H1 (cell line): Measurements from ENCODE around the gene RNF130. TPM values are rescaled to one million over a fixed set of nuclear protein-coding genes. Genes with fewer than 3 reads are reported as not detected.

Source experiments
- CTCF ChIA-PET: fragments of 300-600 bp; sonication (Branson Sonifier 250); formaldehyde crosslinking; loops from one replicate; lab custom pipeline; 2021; ENCODE audit not compliant: partially characterized antibody; lab: Charles Lee
- POLR2A ChIA-PET: fragments of 300-600 bp; sonication (Branson Sonifier 250); formaldehyde crosslinking; loops from one replicate; lab custom pipeline; 2021; ENCODE audit warnings: inconsistent platforms; ENCODE audit not compliant: partially characterized antibody; lab: Charles Lee
- DNase-seq, 2 experiments: peaks; one replicate each; pipeline versions ENCODE4 v3.0.0 to v3.0.0-alpha.2; 2010 to 2022; ENCODE audit warnings: low spot score in 2 of 2, low read depth in 1 of 2, mixed read lengths in 1 of 2
- FAIRE-seq: peaks from 2 replicates; lab custom pipeline; 2011; peaks lifted over from hg19 to GRCh38; lab: Jason Lieb, UNC
- H2AFZ ChIP-seq: 2 replicates; pipeline ENCODE4 v1.8.1; 2012; ENCODE audit warnings: low read length, inconsistent platforms
- H2AK5ac ChIP-seq: 2 replicates; pipeline ENCODE4 v1.6.1; 2013; ENCODE audit warnings: low read depth, low read length
- H2BK120ac ChIP-seq: replicated peaks from 2 replicates; pipeline ENCODE3; 2013; ENCODE audit warnings: low read depth, low read length, inconsistent platforms
- H2BK12ac ChIP-seq: 2 replicates; pipeline ENCODE4 v1.6.1; 2013; ENCODE audit warnings: low read depth, low read length
- H2BK15ac ChIP-seq: 2 replicates; pipeline ENCODE4 v1.6.1; 2013; ENCODE audit warnings: low read length
- H2BK20ac ChIP-seq: 2 replicates; pipeline ENCODE4 v1.6.1; 2013; ENCODE audit warnings: low read length
- H2BK5ac ChIP-seq: 2 replicates; pipeline ENCODE4 v1.6.1; 2013; ENCODE audit warnings: low read depth, low read length
- H3K14ac ChIP-seq: 2 replicates; pipeline ENCODE4 v1.6.1; 2013; ENCODE audit warnings: inconsistent platforms; ENCODE audit not compliant: insufficient read length
- H3K18ac ChIP-seq: 2 replicates; pipeline ENCODE4 v1.6.1; 2013; ENCODE audit warnings: low read length; ENCODE audit errors: extremely low read depth
- H3K23ac ChIP-seq: 2 replicates; pipeline ENCODE4 v1.6.1; 2013; ENCODE audit warnings: inconsistent platforms; ENCODE audit not compliant: insufficient read length
- H3K23me2 ChIP-seq: 2 replicates; pipeline ENCODE4 v1.6.1; 2013; ENCODE audit warnings: low read depth, low read length
- H3K27ac ChIP-seq: 2 replicates; pipeline ENCODE4 v1.6.1; 2011; ENCODE audit warnings: low read depth, low read length, inconsistent platforms
- H3K27me3 ChIP-seq, 4 experiments: replicated peaks in 1 of 4; 1 replicate in 1 of 4; 2 replicates in 3 of 4; pipeline versions ENCODE4 v1.6.1 to v1.8.1; 2011 to 2013; ENCODE audit warnings: low read length in 3 of 4, mild to moderate bottlenecking in 3 of 4, inconsistent platforms in 2 of 4, mixed read lengths in 2 of 4, moderate library complexity in 1 of 4; ENCODE audit not compliant: control insufficient read depth in 3 of 4, insufficient read depth in 3 of 4; ENCODE audit errors: extremely low read depth in 1 of 4
- H3K36me3 ChIP-seq, 4 experiments: 2 replicates each; pipeline versions ENCODE4 v1.6.1 to v1.8.1; 2011 to 2013; ENCODE audit warnings: mild to moderate bottlenecking in 4 of 4, low read length in 3 of 4, moderate library complexity in 2 of 4, control low read depth in 1 of 4, inconsistent platforms in 1 of 4; ENCODE audit not compliant: insufficient read depth in 4 of 4, control insufficient read depth in 2 of 4
- H3K4ac ChIP-seq: replicated peaks from 2 replicates; pipeline ENCODE3; 2013; ENCODE audit warnings: low read length, low read depth, mixed read lengths, inconsistent platforms; ENCODE audit not compliant: insufficient read length
- H3K4me1 ChIP-seq, 4 experiments: replicated peaks in 1 of 4; 1 replicate in 1 of 4; 2 replicates in 3 of 4; pipeline versions ENCODE4 v1.6.1 to v1.8.1; 2011 to 2013; ENCODE audit warnings: low read length in 3 of 4, inconsistent platforms in 2 of 4, mixed read lengths in 1 of 4; ENCODE audit not compliant: insufficient read depth in 4 of 4, control insufficient read depth in 3 of 4
- H3K4me2 ChIP-seq, 2 experiments: 2 replicates each; pipeline versions ENCODE4 v1.6.1 to v1.8.1; 2011 to 2013; ENCODE audit warnings: low read depth in 2 of 2, low read length in 2 of 2, control low read depth in 1 of 2, inconsistent platforms in 1 of 2, mild to moderate bottlenecking in 1 of 2; ENCODE audit not compliant: insufficient read depth in 1 of 2
- H3K4me3 ChIP-seq, 4 experiments: fragments of 200-600, 300-600 bp in 1 of 4; sonication (generic), shearing (Covaris generic), sonication (Bioruptor Twin) in 1 of 4; 2 replicates each; pipeline versions ENCODE4 v1.5.1 to v1.8.1; 2011 to 2016; ENCODE audit warnings: low read length in 4 of 4, low read depth in 3 of 4, control low read depth in 2 of 4, inconsistent platforms in 2 of 4, mild to moderate bottlenecking in 2 of 4, mixed read lengths in 1 of 4, moderate library complexity in 1 of 4; ENCODE audit not compliant: insufficient read depth in 2 of 4; ENCODE audit errors: extremely low read depth in 1 of 4
- H3K56ac ChIP-seq: replicated peaks from 2 replicates; pipeline ENCODE3; 2013; ENCODE audit warnings: low read depth, mild to moderate bottlenecking, mixed read lengths, low read length, inconsistent platforms; ENCODE audit not compliant: insufficient read length
- H3K79me1 ChIP-seq: 2 replicates; pipeline ENCODE4 v1.6.1; 2013; ENCODE audit warnings: low read depth, low read length, control low read depth
- H3K79me2 ChIP-seq, 2 experiments: 2 replicates each; pipeline versions ENCODE4 v1.6.1 to v1.8.1; 2012 to 2013; ENCODE audit warnings: low read length in 2 of 2, mild to moderate bottlenecking in 2 of 2, inconsistent platforms in 1 of 2; ENCODE audit not compliant: insufficient read depth in 2 of 2, control insufficient read depth in 1 of 2
- H3K9ac ChIP-seq, 4 experiments: replicated peaks in 1 of 4; 1 replicate in 1 of 4; 2 replicates in 3 of 4; pipeline versions ENCODE4 v1.6.1 to v1.8.1; 2011 to 2013; ENCODE audit warnings: low read depth in 3 of 4, low read length in 3 of 4, control low read depth in 2 of 4, mild to moderate bottlenecking in 2 of 4, moderate library complexity in 2 of 4, inconsistent platforms in 1 of 4; ENCODE audit errors: extremely low read depth in 1 of 4
- H3K9me3 ChIP-seq, 2 experiments: 2 replicates each; pipeline versions ENCODE4 v1.6.1 to v1.8.1; 2012 to 2013; ENCODE audit warnings: mild to moderate bottlenecking in 2 of 2, moderate library complexity in 2 of 2, control low read depth in 1 of 2, inconsistent platforms in 1 of 2, low read depth in 1 of 2, low read length in 1 of 2, mixed read lengths in 1 of 2; ENCODE audit not compliant: insufficient read depth in 2 of 2
- H4K20me1 ChIP-seq, 2 experiments: replicated peaks in 1 of 2; 2 replicates each; pipeline versions ENCODE3 to v1.8.1; 2011 to 2013; ENCODE audit warnings: inconsistent platforms in 2 of 2, low read length in 2 of 2, mild to moderate bottlenecking in 1 of 2; ENCODE audit not compliant: insufficient read depth in 2 of 2, control insufficient read depth in 1 of 2
- H4K5ac ChIP-seq: 2 replicates; pipeline ENCODE4 v1.6.1; 2013; ENCODE audit warnings: low read length, low read depth, mixed read lengths, inconsistent platforms; ENCODE audit not compliant: insufficient read length
- H4K8ac ChIP-seq: 2 replicates; pipeline ENCODE4 v1.8.0; 2013; ENCODE audit warnings: mild to moderate bottlenecking, moderate library complexity, low read length, inconsistent platforms; ENCODE audit not compliant: insufficient read depth; ENCODE audit errors: extremely low read depth
- H4K91ac ChIP-seq: replicated peaks from 2 replicates; pipeline ENCODE3; 2013; ENCODE audit warnings: low read length, mixed read lengths, inconsistent platforms; ENCODE audit not compliant: insufficient read length
- ASH2L ChIP-seq: fragments of 200-600, 300-600 bp; sonication (generic); IDR thresholded peaks from one replicate; pipeline ENCODE4 v1.7.1; 2017; ENCODE audit warnings: low read length
- BACH1 ChIP-seq: IDR thresholded peaks from 2 replicates; pipeline ENCODE4 v1.6.1; 2012; ENCODE audit warnings: low read length, improper control_type of control experiment
- BCL11A ChIP-seq, 2 experiments: IDR thresholded peaks; one replicate each; pipeline ENCODE4 v1.6.1; 2011; ENCODE audit warnings: low read depth in 2 of 2, low read length in 2 of 2, mild to moderate bottlenecking in 2 of 2
- CBX5 ChIP-seq: fragments of 300-800, 300-1000 bp; sonication (generic); IDR thresholded peaks from 2 replicates; pipeline ENCODE4 v1.7.1; 2016; ENCODE audit warnings: antibody characterized with exemption, low read length, low read depth
- CTBP2 ChIP-seq: IDR thresholded peaks from 2 replicates; pipeline ENCODE4 v1.7.0; 2011; ENCODE audit warnings: borderline replicate concordance, mild to moderate bottlenecking, moderate library complexity, mixed read lengths, low read length; ENCODE audit not compliant: insufficient read depth, insufficient read length
- EZH2 ChIP-seq: fragments of 200-600 bp; sonication (generic); IDR thresholded peaks from 2 replicates; pipeline ENCODE4 v1.7.1; 2012; ENCODE audit warnings: low read depth, mild to moderate bottlenecking, moderate library complexity, low read length, inconsistent platforms; ENCODE audit not compliant: severe bottlenecking
- MAFK ChIP-seq: IDR thresholded peaks from 2 replicates; pipeline ENCODE4 v1.6.1; 2012; ENCODE audit warnings: low read depth, mild to moderate bottlenecking, improper control_type of control experiment, low read length
- POLR2A ChIP-seq, 2 experiments: IDR thresholded peaks; 1 replicate in 1 of 2; 2 replicates in 1 of 2; pipeline ENCODE4 v1.6.1; 2011; ENCODE audit warnings: low read depth in 2 of 2, low read length in 2 of 2, mild to moderate bottlenecking in 2 of 2; ENCODE audit errors: control extremely low read depth in 1 of 2
- RAD21 ChIP-seq, 2 experiments: IDR thresholded peaks in 1 of 2; conservative IDR thresholded peaks in 1 of 2; 2 replicates each; pipeline ENCODE4 v1.6.1; 2011; ENCODE audit warnings: low read depth in 2 of 2, low read length in 2 of 2, improper control_type of control experiment in 1 of 2, inconsistent platforms in 1 of 2, mild to moderate bottlenecking in 1 of 2, moderate library complexity in 1 of 2
- RFX5 ChIP-seq: IDR thresholded peaks from 2 replicates; pipeline ENCODE4 v1.6.1; 2011; ENCODE audit warnings: low read depth, low read length, improper control_type of control experiment, borderline replicate concordance
- RXRA ChIP-seq: IDR thresholded peaks from 2 replicates; pipeline ENCODE4 v1.6.1; 2011; ENCODE audit warnings: low read depth, mild to moderate bottlenecking, low read length, moderate library complexity; ENCODE audit not compliant: insufficient read depth
- SP2 ChIP-seq: IDR thresholded peaks from 2 replicates; pipeline ENCODE4 v1.6.1; 2012; ENCODE audit warnings: mild to moderate bottlenecking, low read length, inconsistent platforms
- WGBS, 2 experiments: shearing (Covaris generic) in 1 of 2; methylation state at CpG; one replicate each; pipeline versions ENCODE4 v1.1.6 to v1.1.7; 2013 to 2015; ENCODE audit warnings: low lambda C conversion rate in 2 of 2, mixed read lengths in 2 of 2, inconsistent platforms in 1 of 2, low coverage in 1 of 2, missing lambda C conversion rate in 1 of 2; ENCODE audit not compliant: insufficient replicate concordance in 2 of 2, insufficient coverage in 1 of 2, insufficient read length in 1 of 2; ENCODE audit errors: extremely low coverage in 1 of 2, missing lambda C conversion rate in 1 of 2; 5-methylcytosine and 5-hydroxymethylcytosine counted together
- polyA plus RNA-seq, 7 experiments: library from polyadenylated mRNA; depleted of rRNA in 3 of 7; stranded (reverse) in 5 of 7; unstranded in 2 of 7; fragments of >200 nt in 5 of 7; fragments of 200-250 nt in 2 of 7; gene quantifications; 1 replicate in 5 of 7; 2 replicates in 1 of 7; 4 replicates in 1 of 7; pipeline versions ENCODE4 v1.2.1 to v1.2.3, GENCODE V29; 2011 to 2013; ENCODE audit warnings: missing spikeins in 2 of 7, mixed read lengths in 2 of 7
- total RNA-seq: library from RNA; stranded (reverse); fragmentation: NEBNext Ultra II Directional; extraction: Animal tissue kit (Norgen Biotek cat#: 25700); gene quantifications from 2 replicates; pipeline ENCODE4 v1.2.1, GENCODE V29; 2021
- TF ChIP-seq, protein P1 (sequence below): IDR thresholded peaks from 2 replicates; pipeline ENCODE4 v1.6.1; 2011; ENCODE audit warnings: low read length, improper control_type of control experiment
- TF ChIP-seq, protein P2 (sequence below): IDR thresholded peaks from 2 replicates; pipeline ENCODE4 v1.6.1; 2012; ENCODE audit warnings: inconsistent platforms

The RNF130 gene
- total and polyA plus RNA-seq, 2 of the 8 experiments (the other 6 are each of a cell fraction or from before 2014, with no cell fraction given) = 65.1 to 70.0 TPM

- no peak overlapping the region for H3K4me2 ChIP-seq
- H3K79me2 ChIP-seq = no peaks in the 10 kb centered on the region
- H3K9me3 ChIP-seq = no peaks in the 10 kb centered on the region
- H3K36me3 ChIP-seq = no peaks in the 10 kb centered on the region
- no peak overlapping the region for H2BK5ac ChIP-seq
- H3K4me3 ChIP-seq = no peak overlapping the region
- H4K91ac ChIP-seq = peak overlapping the region; percentile 91
- no peaks in the 10 kb centered on the region for H3K27me3 ChIP-seq
- 82% methylated on average over 8 of the region's 8 CpGs; no CpG with 5 or more reads in 1 of the 2 experiments for WGBS, 2 experiments
- no peak overlapping the region for H3K23ac ChIP-seq
- no peak overlapping the region for H3K27ac ChIP-seq
- H3K18ac ChIP-seq = no peak overlapping the region
- no peak overlapping the region for H3K9ac ChIP-seq
- FAIRE-seq = no peak
- H3K4ac ChIP-seq = no peak overlapping the region
- H3K23me2 ChIP-seq = no peaks in the 10 kb centered on the region
- H4K5ac ChIP-seq = no peak overlapping the region
- no peak overlapping the region for H3K14ac ChIP-seq
- CTCF ChIA-PET = no interaction called here
- H2AFZ ChIP-seq = no peak overlapping the region
- H2BK12ac ChIP-seq = no peak overlapping the region; the same call in 1 of the 2 replicates
- no peak overlapping the region for H2BK15ac ChIP-seq
- no peaks in the 10 kb centered on the region for H3K79me1 ChIP-seq
- peak in 1 of 2 experiments; percentile 28 for DNase-seq
- no peak overlapping the region for H3K56ac ChIP-seq
- no peak overlapping the region for H2AK5ac ChIP-seq
- no peak overlapping the region for H2BK120ac ChIP-seq
- no peak overlapping the region for H2BK20ac ChIP-seq
- no peaks in the 10 kb centered on the region for H3K4me1 ChIP-seq
- no peaks in the 10 kb centered on the region for H4K20me1 ChIP-seq
- H4K8ac ChIP-seq = no peak overlapping the region
- POLR2A ChIA-PET = no interaction called here
- TF ChIP-seq RAD21 (IDR thresholded peaks at IDR 0.05 in 1 of 2, conservative IDR thresholded peaks at IDR 0.05 in 1 of 2; ENCODE audit: low read depth in 2 of 2, low read length in 2 of 2) = no peak
- no peak for TF ChIP-seq ASH2L
- no peak for TF ChIP-seq CBX5
- TF ChIP-seq POLR2A (IDR thresholded peaks at IDR 0.05; ENCODE audit: control extremely low read depth in 1 of 2, low read depth in 2 of 2, low read length in 2 of 2) = no peak
- no peak for TF ChIP-seq RFX5
- TF ChIP-seq MAFK = no peak
- no peak for TF ChIP-seq CTBP2
- TF ChIP-seq SP2 = no peak
- no peak for TF ChIP-seq EZH2
- no peak for TF ChIP-seq BCL11A (IDR thresholded peaks at IDR 0.05; ENCODE audit: low read depth in 2 of 2, low read length in 2 of 2)
- TF ChIP-seq RXRA = no peak
- no peak for TF ChIP-seq BACH1
- TF ChIP-seq, protein P1, sequence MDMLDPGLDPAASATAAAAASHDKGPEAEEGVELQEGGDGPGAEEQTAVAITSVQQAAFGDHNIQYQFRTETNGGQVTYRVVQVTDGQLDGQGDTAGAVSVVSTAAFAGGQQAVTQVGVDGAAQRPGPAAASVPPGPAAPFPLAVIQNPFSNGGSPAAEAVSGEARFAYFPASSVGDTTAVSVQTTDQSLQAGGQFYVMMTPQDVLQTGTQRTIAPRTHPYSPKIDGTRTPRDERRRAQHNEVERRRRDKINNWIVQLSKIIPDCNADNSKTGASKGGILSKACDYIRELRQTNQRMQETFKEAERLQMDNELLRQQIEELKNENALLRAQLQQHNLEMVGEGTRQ = no peak
- TF ChIP-seq, protein P2, sequence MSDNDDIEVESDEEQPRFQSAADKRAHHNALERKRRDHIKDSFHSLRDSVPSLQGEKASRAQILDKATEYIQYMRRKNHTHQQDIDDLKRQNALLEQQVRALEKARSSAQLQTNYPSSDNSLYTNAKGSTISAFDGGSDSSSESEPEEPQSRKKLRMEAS = no peak
Observed at GRCh38 chr5:179926657-179927056, 144.9 kb downstream of the RNF130 start.
